HL-60 (cell line): Measurements from ENCODE around the gene RNF166.

ENCODE experiments used
- GABPA ChIP-seq: IDR thresholded peaks from 2 replicates; pipeline ENCODE4 v1.6.1; 2012; ENCODE audit warnings: low read depth
- TF ChIP-seq, protein P1 (sequence below): IDR thresholded peaks from one replicate; pipeline ENCODE4 v1.5.1; 2011; ENCODE audit warnings: low read length, control low read depth, inconsistent platforms; ENCODE audit not compliant: insufficient read depth

DNA sequence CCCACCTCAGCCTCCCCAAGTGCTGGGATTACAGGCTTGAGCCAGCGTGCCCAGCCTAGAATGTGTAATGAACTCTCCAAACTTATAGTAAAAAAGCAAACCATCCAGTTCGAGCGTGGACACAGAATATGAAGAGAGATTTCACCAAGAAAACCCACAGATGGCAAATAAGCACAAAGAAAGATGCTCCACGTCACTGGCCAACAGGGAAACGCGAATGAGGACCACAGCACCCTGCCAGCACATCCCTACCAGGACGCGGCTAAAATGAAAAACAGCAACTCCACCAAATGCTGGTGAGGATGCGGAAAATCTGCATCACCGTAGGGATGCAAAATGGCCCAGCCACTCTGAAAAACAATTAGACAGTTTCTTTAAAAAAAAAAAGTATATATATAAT lies 44.7 kb downstream of the RNF166 start:
- TF ChIP-seq, protein P1, sequence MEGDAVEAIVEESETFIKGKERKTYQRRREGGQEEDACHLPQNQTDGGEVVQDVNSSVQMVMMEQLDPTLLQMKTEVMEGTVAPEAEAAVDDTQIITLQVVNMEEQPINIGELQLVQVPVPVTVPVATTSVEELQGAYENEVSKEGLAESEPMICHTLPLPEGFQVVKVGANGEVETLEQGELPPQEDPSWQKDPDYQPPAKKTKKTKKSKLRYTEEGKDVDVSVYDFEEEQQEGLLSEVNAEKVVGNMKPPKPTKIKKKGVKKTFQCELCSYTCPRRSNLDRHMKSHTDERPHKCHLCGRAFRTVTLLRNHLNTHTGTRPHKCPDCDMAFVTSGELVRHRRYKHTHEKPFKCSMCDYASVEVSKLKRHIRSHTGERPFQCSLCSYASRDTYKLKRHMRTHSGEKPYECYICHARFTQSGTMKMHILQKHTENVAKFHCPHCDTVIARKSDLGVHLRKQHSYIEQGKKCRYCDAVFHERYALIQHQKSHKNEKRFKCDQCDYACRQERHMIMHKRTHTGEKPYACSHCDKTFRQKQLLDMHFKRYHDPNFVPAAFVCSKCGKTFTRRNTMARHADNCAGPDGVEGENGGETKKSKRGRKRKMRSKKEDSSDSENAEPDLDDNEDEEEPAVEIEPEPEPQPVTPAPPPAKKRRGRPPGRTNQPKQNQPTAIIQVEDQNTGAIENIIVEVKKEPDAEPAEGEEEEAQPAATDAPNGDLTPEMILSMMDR: no peak
- no peak for TF ChIP-seq GABPA
